Loucy (cell line): ENCODE measurements around the gene BLVRA.

Source experiments
- H2AFZ ChIP-seq: fragments of 200-600 bp; sonication (generic); 2 replicates; pipeline ENCODE4 v1.6.0; 2016; ENCODE audit warnings: antibody characterized with exemption, mild to moderate bottlenecking, low read length, moderate library complexity
- H3F3A ChIP-seq: fragments of 200-600 bp; 2 replicates; pipeline ENCODE4 v1.6.0; 2016; ENCODE audit warnings: antibody characterized with exemption, low read depth, mild to moderate bottlenecking
- H3K27me3 ChIP-seq: fragments of 200-600 bp; sonication (generic); 2 replicates; pipeline ENCODE4 v1.6.1; 2014; ENCODE audit warnings: low read length, mild to moderate bottlenecking; ENCODE audit not compliant: insufficient read depth, poor library complexity, severe bottlenecking
- H3K36me3 ChIP-seq: fragments of 200-600 bp; sonication (generic); 2 replicates; pipeline ENCODE4 v1.6.1; 2016; ENCODE audit warnings: low read length; ENCODE audit not compliant: insufficient read depth
- H3K4me1 ChIP-seq: fragments of 200-600 bp; sonication (generic); 2 replicates; pipeline ENCODE4 v1.5.1; 2014; ENCODE audit warnings: low read length, mild to moderate bottlenecking; ENCODE audit not compliant: insufficient read depth, poor library complexity, severe bottlenecking
- H3K4me2 ChIP-seq: fragments of 200-600 bp; sonication (generic); 2 replicates; pipeline ENCODE4 v1.6.0; 2014; ENCODE audit warnings: antibody characterized with exemption, low read length, low read depth, mild to moderate bottlenecking; ENCODE audit not compliant: poor library complexity, severe bottlenecking
- H3K4me3 ChIP-seq: fragments of 200-600 bp; sonication (generic); 2 replicates; pipeline ENCODE4 v1.5.1; 2014; ENCODE audit warnings: low read length, mild to moderate bottlenecking, mixed read lengths; ENCODE audit not compliant: poor library complexity, severe bottlenecking
- H3K79me2 ChIP-seq: fragments of 200-600 bp; sonication (generic); 2 replicates; pipeline ENCODE4 v1.6.1; 2014; ENCODE audit warnings: low read length; ENCODE audit not compliant: insufficient read depth
- H3K9ac ChIP-seq: fragments of 200-600 bp; sonication (generic); 2 replicates; pipeline ENCODE4 v1.6.0; 2014; ENCODE audit warnings: mild to moderate bottlenecking, low read depth, low read length, moderate library complexity; ENCODE audit not compliant: poor library complexity, severe bottlenecking
- H3K9me2 ChIP-seq: fragments of 200-600 bp; sonication (generic); replicated peaks from 2 replicates; pipeline ENCODE4 v1.6.1; 2016; ENCODE audit warnings: low read depth, low read length, mixed read lengths
- H3K9me3 ChIP-seq: fragments of 200-600 bp; sonication (generic); 2 replicates; pipeline ENCODE4 v1.6.1; 2014; ENCODE audit warnings: mild to moderate bottlenecking, antibody characterized with exemption, low read length, low read depth; ENCODE audit not compliant: insufficient read depth
- H4K20me1 ChIP-seq: fragments of 200-600 bp; sonication (generic); 2 replicates; pipeline ENCODE4 v1.6.0; 2014; ENCODE audit warnings: antibody characterized with exemption, low read length, mild to moderate bottlenecking; ENCODE audit not compliant: insufficient read depth, poor library complexity, severe bottlenecking
- EZH2phosphoT487 ChIP-seq: fragments of 200-600 bp; IDR thresholded peaks from 2 replicates; pipeline ENCODE4 v1.6.1; 2018; ENCODE audit warnings: antibody characterized with exemption, mild to moderate bottlenecking, moderate library complexity, borderline replicate concordance
- TF ChIP-seq, protein P1 (sequence below): fragments of 200-600 bp; sonication (generic); conservative IDR thresholded peaks from 2 replicates; pipeline ENCODE4 v1.5.1; 2014; ENCODE audit warnings: mild to moderate bottlenecking, antibody characterized with exemption, low read length

The BLVRA gene

DNA sequence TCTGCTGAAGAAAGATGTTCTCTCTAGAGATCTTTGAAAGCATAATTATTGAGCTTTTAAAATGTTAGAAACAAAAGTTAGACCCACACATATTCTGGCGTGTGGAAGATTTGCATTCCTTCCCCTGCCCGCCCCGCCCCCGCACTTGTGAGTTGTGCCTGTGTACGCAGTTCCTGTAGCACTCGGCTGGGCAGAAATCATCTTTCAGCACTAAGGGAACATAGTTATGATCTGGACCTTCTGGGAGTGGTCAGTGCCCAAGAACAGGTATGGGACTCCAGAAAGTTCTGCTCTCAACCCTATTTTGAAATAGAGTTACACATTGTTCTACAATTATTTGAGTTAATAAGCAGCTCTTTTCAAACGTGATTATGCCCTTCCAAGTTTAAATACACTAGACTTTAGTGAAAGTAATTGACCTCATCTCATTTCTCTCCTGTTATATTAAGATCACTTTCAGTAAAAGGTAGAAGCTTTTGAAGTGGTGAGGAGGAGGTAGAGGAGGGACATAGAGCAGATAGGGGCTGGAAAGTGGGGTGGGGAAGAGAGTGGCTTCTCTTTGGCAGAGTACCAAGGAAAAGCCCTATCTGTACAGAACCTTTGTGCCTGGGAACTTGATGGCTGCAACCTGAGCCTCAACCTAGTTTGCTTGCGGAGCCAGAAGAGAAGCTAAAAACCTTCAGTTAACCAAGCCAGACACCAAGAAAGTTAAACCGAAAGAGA, 5.7 kb downstream of the BLVRA start:
- Histone ChIP-seq H3K9me2 (no peaks in the 10 kb centered on the region), H3K4me1 (peaks cover 4% of the 10 kb centered on the region), H3K9ac (no peak overlapping the region), H3K9me3 (no peaks in the 10 kb centered on the region), H3F3A (no peaks in the 10 kb centered on the region), H3K4me2 (no peak overlapping the region), H3K4me3 (no peak overlapping the region), H4K20me1 (no peaks in the 10 kb centered on the region), H3K79me2 (no peaks in the 10 kb centered on the region), H2AFZ (no peak overlapping the region), H3K36me3 (no peaks in the 10 kb centered on the region), H3K27me3 (no peaks in the 10 kb centered on the region)
- TF ChIP-seq, protein P1, sequence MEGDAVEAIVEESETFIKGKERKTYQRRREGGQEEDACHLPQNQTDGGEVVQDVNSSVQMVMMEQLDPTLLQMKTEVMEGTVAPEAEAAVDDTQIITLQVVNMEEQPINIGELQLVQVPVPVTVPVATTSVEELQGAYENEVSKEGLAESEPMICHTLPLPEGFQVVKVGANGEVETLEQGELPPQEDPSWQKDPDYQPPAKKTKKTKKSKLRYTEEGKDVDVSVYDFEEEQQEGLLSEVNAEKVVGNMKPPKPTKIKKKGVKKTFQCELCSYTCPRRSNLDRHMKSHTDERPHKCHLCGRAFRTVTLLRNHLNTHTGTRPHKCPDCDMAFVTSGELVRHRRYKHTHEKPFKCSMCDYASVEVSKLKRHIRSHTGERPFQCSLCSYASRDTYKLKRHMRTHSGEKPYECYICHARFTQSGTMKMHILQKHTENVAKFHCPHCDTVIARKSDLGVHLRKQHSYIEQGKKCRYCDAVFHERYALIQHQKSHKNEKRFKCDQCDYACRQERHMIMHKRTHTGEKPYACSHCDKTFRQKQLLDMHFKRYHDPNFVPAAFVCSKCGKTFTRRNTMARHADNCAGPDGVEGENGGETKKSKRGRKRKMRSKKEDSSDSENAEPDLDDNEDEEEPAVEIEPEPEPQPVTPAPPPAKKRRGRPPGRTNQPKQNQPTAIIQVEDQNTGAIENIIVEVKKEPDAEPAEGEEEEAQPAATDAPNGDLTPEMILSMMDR: no peak
- TF ChIP-seq EZH2phosphoT487: no peak

DNA sequence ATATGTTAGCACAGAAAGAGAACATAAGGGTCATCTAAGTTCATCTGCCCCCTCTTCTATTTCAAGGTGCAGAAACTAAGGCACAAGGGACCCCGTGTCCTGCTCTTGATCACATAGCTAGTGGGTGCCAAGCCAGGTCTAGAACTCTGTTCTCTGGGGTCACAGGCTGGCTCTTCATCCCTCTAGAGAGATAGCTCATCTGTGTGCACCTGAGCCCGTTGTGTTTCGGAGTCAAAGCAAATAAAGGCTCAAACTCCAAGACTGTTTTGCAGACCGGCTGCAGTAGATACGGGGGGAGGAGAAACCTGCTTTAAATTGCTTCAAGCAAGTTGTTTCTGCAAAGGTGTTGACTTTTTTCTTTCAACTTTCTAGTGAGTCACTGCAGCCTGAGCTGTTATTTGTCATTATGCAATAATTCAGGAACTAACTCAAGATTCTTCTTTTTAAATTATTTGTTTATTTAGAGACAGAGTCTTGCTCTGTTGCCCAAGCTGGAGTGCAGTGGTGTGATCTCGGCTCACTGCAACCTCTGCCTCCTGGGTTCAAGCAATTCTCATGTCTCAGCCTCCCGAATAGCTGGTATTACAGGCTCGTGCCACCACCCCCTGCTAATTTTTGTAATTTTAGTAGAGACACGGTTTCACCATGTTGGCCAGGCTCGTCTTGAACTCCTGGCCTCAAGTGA, 6.5 kb downstream of the BLVRA start:
- no peak for TF ChIP-seq EZH2phosphoT487
- TF ChIP-seq, protein P1: no peak
- Histone ChIP-seq H3K27me3 (no peaks in the 10 kb centered on the region), H3K4me1 (no peaks in the 10 kb centered on the region), H3F3A (no peaks in the 10 kb centered on the region), H3K79me2 (no peaks in the 10 kb centered on the region), H4K20me1 (no peaks in the 10 kb centered on the region), H3K36me3 (no peaks in the 10 kb centered on the region), H3K9ac (no peak overlapping the region), H2AFZ (no peak overlapping the region), H3K4me2 (no peak overlapping the region), H3K4me3 (no peak overlapping the region), H3K9me3 (no peaks in the 10 kb centered on the region), H3K9me2 (no peaks in the 10 kb centered on the region)

DNA sequence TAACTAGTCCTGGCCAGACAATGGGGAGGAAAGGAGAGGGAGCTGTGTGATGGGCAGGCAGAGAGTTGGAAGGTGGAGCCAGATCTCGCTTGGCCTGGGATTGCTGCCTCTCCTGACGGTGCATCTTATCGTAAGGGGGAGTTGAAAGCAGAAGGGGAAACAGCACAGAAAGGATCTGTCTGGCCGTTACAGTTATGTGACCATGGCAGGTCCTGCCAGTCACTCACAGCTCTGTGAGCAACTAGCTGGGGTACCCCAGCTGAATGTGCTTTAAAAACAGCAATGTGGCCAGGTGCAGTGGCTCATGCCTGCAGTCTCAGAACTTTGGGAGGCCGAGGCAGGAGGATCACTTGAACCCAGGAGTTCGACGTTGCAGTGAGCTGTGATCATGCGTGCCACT, 8.1 kb downstream of the BLVRA start:
- no peak overlapping the region for H3K9ac ChIP-seq
- H3K79me2 ChIP-seq: no peaks in the 10 kb centered on the region
- no peaks in the 10 kb centered on the region for H3F3A ChIP-seq
- no peaks in the 10 kb centered on the region for H3K27me3 ChIP-seq
- H4K20me1 ChIP-seq: no peaks in the 10 kb centered on the region
- no peak overlapping the region for H2AFZ ChIP-seq
- no peaks in the 10 kb centered on the region for H3K9me2 ChIP-seq
- no peaks in the 10 kb centered on the region for H3K9me3 ChIP-seq
- H3K4me2 ChIP-seq: no peak overlapping the region
- H3K4me1 ChIP-seq: no peaks in the 10 kb centered on the region
- TF ChIP-seq EZH2phosphoT487: no peak
- TF ChIP-seq, protein P1: no peak
- H3K36me3 ChIP-seq: no peaks in the 10 kb centered on the region
- H3K4me3 ChIP-seq: no peak overlapping the region
